ENCODE results near the gene UPP2. TPM values are rescaled to one million over a fixed set of nuclear protein-coding genes. Genes with fewer than 3 reads are reported as not detected.

The UPP2 gene
- polyA plus RNA-seq, 1 donor from 2014 or later: 0.12 TPM

GRCh38 chr2:158120664-158121641 lies 19.3 kb downstream of the UPP2 start:
- H3K4me2 ChIP-seq (ENCODE audit: low read length): no peak overlapping the region

More at GRCh38 chr2:158120664-158121641, 19.3 kb downstream of the UPP2 start:
- Histone ChIP-seq H3K9me2 (ENCODE audit: insufficient read depth, low read length) (no peaks in the 10 kb centered on the region), H2AFZ (ENCODE audit: low read depth, low read length) (no peak overlapping the region), H3K4me3 (ENCODE audit: low read length) (no peak overlapping the region), H3K9ac (ENCODE audit: low read length) (no peak overlapping the region), H3K36me3 (ENCODE audit: insufficient read depth, low read length) (no peaks in the 10 kb centered on the region), H3K9me3 (ENCODE audit: low read length) (no peaks in the 10 kb centered on the region), H4K20me1 (ENCODE audit: insufficient read depth) (no peaks in the 10 kb centered on the region), H3K79me2 (replicated peaks; ENCODE audit: insufficient read depth, low read length) (no peaks in the 10 kb centered on the region), H3K27me3 (ENCODE audit: insufficient read depth, low read depth, low read length) (no peaks in the 10 kb centered on the region), H3F3A (ENCODE audit: insufficient read depth, low read length, poor library complexity, severe bottlenecking) (no peaks in the 10 kb centered on the region), H3K27ac (ENCODE audit: low read length) (no peak overlapping the region)
- TF ChIP-seq RAD21 (conservative IDR thresholded peaks at IDR 0.05) (no peak), MXI1 (conservative IDR thresholded peaks at IDR 0.05; ENCODE audit: poor library complexity, severe bottlenecking) (no peak), TAF1 (IDR thresholded peaks at IDR 0.05; ENCODE audit: low read depth) (no peak), SMC3 (conservative IDR thresholded peaks at IDR 0.05; ENCODE audit: poor library complexity) (no peak), REST (IDR thresholded peaks at IDR 0.05; ENCODE audit: borderline replicate concordance) (no peak), EP300 (conservative IDR thresholded peaks at IDR 0.05; ENCODE audit: poor library complexity, severe bottlenecking) (no peak), EZH2 (IDR thresholded peaks at IDR 0.05; ENCODE audit: borderline replicate concordance, insufficient read depth, low read length, poor library complexity, severe bottlenecking) (no peak), POLR2AphosphoS5 (IDR thresholded peaks at IDR 0.05) (no peak), CTCF (IDR thresholded peaks at IDR 0.05; ENCODE audit: poor library complexity, severe bottlenecking) (no peak)
